HG03175 (cell line): Measurements from ENCODE around the gene DHX16.

Experiments
- ATAC-seq: cut with Tn5 transposase; IDR thresholded peaks from one replicate; pipeline ENCODE4 v1.9.1; 2021; ENCODE audit warnings: mild to moderate bottlenecking, moderate library complexity; ENCODE audit not compliant: unreplicated experiment

The DHX16 gene

GRCh38 chr6:30640481-30640880 is 32.3 kb downstream of the DHX16 start:
- ATAC-seq, result no peak

DNA sequence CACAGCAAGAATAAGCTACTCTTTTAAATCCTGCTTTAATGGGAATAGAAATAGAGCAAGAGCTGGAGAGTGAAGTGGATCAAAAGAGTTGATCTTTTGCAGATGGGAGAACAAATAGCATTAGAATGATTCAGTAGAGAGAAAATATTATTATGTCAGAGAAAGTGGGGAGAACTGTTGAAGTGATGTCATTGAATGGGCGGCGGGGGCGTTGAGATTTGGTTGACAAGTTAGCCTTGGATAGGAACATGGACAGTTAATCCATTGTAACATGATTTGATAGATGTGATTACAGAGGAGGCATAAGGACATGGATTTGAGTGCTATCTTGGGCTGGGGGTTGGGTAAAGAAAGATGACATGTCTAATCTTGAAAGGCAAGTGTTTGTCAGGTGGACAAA is 37.0 kb downstream of the DHX16 start:
- ATAC-seq, result no peak

- peak; percentile 80 for ATAC-seq
Observed at GRCh38 chr6:30626484-30627366, 46.1 kb downstream of the DHX16 start, which contains the start of gene ATAT1. Gene ATAT1 (plus strand): TSS chr6:30626874.

DNA sequence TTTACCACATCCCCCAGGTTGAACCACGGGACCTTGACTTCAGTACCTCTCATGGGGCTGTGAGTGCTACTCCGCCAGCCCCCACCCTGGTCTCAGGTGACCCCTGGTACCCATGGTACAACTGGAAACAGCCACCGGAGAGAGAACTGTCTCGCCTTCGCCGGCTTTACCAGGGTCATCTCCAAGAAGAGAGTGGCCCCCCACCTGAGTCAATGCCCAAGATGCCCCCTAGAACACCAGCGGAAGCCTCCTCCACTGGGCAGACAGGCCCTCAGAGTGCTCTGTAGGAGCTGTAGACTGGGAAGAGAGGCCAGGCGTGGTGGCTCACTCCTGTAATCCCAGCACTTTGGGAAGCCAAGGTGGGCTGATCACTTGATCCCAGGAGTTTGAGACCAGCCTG is 47.3 kb downstream of the DHX16 start:
- ATAC-seq, result no peak

DNA sequence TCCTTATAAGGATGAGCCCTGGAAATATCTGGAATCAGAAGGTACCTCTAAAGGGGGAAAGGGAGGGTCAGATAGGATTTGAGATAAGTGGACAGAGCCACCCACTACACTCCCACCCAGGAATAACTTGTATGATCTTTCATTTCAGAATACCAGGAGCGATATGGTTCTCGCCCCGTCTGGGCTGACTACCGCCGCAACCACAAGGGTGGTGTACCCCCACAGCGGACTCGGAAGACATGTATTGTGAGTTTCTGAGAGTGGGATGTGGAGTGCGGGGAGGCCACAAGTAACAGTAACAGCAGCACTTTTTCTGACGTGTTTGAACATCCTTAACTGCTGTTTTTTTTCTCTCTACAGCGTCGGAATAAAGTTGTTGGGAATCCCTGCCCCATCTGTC is 53.2 kb downstream of the DHX16 start:
- ATAC-seq, result no peak

DNA sequence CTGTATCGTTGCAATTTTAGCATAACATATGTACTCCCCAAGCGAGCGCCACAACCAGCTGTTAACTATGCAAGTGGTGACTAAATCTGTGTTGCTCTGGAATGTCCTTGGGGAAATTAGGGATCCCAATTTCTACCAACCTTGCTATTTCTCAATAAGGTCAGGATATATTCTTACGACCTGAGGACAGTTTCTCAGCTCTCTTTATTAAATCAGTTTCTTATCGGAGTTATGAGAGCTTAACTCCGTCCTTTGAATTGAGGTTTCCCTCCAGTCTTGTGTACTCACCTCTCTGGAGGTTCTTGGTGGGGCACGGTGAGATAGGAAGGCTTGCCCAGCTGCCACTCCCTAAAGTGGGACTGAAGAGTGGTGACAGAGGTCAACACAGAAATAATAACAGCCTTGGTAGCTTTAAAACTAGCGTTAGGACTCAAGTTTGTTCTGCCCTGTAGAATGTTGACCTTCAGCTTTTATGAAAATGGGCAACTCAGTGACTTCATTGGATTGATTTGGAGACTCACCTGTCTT is 54.5 kb downstream of the DHX16 start:
- no peak for ATAC-seq

- ATAC-seq, result peak; percentile 76
Observed at GRCh38 chr6:30617565-30618269, 55.1 kb downstream of the DHX16 start, which contains the start of gene MRPS18B. Gene MRPS18B (plus strand): TSS chr6:30617840. CDS start chr6:30617866, 26 bp downstream.

DNA sequence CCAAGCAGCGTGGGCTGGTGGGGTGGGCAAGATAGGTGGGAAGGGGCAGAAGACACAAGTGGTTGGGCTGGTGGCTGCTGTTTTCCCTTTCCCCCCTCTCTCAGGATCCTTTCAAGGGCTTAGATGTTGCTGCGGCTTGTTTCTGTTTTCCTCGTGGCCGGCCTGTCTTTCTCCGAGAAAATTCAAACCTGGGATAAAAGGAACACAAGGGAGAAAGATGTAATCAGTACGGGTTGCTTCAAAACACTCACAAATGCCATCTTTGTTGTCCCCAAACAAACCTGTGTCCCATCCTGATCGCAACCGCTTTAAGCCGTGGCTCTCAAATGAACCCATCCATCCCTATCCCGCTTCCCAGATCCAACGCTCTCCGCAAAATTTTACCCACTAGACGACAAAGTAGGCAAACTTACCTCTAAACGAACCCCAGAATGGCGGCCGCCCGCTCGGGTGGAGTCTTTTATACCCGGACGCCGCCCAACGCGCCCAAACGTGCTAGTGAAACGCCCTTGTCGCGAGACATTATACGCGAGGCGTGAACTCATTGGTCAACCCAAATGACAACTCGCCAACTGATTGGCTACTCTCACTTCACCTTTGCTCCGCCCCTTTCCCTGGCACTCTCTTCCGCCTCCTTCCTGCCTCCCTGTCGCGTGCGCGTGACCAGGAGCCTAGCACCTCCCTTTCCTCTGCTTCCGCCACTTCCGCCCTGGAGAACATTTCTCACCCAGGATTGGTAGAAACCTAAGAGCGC is 55.8 kb downstream of the DHX16 start, which contains the start of gene PPP1R10:
Gene PPP1R10, minus strand, starts transcription at position 433 of the 754 bp plus-strand sequence. CDS start 7,299 bp downstream, outside the sequence.
- ATAC-seq, result peak; percentile 78

DNA sequence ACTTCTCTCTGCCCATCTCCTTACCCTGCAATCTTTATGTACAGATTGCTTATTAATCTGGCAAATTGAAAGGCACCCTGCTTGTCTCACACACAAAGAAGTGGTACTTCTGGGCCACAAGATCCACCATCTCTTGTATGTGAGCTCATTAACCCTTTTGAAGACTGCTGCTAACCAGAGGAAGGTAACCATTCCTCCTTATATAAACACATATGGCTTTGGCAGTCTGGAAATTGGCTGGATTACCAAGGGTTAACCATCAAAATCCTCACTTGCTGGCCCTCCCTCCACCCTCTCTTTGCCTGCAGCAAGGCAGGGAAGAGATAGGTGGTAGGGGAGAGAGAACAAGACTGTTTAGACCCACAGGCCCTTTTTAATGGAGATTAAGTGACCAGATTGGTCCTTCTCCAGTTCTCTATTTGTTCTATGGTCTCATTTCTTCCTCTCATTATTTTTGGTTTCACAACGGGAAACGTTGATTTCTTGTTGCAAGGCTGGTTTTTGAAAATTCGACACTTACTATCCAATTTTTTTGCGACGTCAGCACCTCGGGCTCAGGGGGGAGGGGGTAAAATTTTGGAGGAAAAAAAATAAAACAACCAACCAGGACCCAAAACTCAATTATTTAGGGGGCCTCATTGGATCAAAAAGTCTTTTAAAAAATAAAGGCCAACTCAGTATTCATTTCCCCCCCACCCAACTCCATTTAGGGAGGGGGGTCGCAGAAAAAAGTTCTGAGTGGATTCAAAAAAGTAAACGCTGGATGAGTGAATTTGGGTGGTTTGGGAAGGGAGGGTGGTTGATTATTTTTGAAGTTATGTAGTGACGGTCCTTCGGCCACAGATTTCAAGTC is 56.6 kb downstream of the DHX16 start:
- no peak for ATAC-seq

DNA sequence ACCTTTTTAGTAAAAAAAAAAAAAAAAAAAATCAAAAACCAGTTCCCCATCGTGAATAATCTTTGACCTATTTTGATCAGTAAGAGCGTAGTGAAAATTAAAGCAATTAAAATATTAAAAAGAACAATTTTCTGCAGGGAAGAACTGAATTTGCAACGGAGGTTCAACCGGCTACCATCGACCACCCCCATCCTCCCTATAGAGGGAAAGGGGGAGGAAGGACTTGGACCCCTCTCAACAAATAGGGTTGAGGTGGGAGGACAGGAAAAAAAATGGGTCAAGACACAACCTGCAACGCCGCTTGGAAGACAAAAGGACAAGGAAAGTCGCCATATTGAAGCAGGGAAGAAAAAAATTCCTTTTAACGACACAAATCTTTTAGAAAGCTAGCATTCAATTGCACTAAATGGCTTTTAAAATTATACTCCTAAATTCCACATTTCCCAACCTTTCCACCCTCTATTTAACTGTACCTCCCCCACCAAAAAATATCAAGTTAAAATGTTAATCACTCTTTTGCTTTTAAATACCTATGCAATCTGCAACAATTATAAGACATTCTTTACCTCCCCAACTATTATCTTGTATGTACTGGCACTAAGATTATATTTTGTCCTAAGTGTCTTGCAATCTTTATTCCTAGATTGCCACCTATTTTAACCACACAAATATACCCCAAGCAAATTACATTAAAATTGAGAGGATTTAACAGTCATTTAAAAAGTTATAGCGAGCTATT is 57.4 kb downstream of the DHX16 start:
- no peak for ATAC-seq

DNA sequence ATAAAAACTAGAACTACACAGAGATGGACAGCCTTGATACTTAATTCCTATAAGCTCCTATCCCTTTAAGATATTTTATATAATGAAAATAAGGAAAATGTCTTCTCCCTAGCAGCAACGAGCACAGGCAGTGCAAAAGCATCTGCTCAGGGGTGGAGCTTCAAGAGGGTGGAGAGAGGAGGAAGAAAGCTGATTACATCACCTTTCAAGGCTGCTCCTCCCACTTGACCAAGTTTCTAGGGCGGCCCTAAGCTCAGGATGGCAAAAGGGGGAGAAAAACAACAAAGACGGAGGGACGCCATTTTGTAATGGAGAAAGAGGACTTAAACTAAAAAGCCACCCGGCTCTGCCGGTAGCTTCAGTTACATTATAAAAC is 58.0 kb downstream of the DHX16 start:
- ATAC-seq, result peak; percentile 46

DNA sequence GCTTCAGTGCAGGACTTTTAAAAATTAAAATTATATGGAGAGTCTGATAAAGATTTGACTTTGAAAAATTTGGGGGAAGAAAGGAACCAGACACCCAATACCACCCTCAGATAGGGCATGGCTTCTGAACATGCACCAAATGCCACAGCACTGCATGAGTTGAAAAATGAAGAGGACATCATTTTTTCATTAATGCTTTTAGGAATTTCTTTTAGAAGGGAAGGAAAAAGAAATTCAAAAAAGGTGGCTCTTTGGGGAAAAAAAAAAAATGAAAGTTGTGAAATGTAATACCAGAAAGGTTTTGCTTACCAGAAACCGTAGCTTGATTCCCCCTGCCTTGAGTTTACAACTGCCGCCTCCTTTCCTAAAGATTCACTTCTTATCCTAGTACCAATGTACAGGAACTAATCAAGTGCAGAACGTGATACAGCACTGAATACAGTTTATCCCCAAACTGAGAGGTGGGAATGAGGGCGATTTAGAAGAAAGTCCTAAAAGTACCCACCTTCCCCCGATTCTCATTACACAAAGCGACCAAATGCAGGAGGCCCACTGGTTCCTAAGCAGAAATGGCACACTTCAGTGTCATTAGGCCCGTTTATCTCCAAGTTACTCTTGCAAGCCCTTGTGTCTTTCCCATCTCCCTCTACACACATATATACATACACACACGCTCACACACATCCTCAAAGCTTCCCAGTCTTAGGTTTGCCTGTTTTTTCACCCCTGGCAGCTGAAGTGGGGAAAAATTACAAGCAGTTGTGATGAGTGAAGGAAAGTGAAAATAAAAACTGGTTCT is 58.6 kb downstream of the DHX16 start:
- ATAC-seq, result no peak

- ATAC-seq, result no peak
Observed at GRCh38 chr6:30613251-30614043, 59.4 kb downstream of the DHX16 start.

DNA sequence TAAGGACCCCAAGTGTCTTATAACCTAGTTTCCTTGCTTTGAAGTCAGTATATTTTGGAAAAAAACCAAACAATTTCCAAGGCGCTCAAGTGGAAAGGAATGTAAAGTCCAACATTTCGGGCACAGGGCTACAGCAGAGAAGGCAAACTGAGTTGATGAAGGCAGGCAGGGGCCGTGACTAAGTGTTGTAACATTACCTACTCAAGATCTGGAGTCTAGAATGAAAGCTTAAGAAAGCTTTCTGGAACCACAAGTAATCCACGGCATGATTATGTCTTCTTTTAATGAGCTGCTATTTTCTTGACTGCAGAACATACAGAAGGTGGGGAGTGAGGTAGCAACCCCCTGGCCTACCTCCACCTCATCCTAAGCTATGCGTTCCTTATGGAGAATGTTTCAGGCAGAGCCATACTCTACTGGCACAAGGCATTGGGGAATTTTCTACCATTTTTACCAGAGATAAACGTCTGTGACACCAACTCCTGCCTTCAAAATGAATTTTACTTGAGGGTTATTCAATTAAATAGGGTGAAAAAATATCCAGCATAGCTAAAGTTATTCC is 60.0 kb downstream of the DHX16 start:
- no peak for ATAC-seq

DNA sequence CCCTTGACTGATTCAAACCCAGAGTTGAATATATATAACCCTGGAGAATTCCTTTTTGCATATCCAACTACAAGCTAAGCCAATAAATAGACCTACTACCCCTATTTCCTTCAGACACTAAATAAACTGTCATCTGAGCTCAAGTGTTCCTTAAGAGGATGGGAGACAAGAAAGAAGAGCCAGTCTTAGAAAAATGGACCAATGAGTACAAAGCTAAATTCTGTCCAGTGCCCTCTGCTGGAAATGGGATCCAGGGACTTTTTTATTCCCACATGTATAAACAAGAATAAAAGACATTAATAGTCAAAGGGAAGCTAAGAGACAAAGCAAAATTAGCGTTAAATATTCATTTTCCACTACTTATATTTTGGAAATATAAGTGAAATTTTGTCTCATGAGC is 60.6 kb downstream of the DHX16 start:
- no peak for ATAC-seq

DNA sequence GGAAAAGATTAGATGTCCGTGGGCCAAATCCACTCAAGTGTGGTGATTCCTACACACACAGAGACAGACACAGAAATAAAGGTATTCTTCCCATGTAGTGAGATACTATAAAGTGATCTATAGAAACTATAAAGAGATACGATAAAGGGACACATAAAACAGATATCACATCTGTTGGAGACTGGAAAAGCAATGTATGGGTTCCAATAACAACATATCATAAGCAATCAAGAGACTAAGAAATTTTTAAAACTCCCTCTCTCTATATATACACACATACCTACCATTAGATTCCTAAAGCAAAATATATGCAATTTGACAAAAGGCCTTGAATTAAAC is 61.0 kb downstream of the DHX16 start:
- no peak for ATAC-seq

GRCh38 chr6:30611150-30611855 is 61.5 kb downstream of the DHX16 start:
- ATAC-seq, result no peak
